NT2/D1 (cell line): ENCODE measurements around the gene HRCT1.

ENCODE experiments used
- SUZ12 ChIP-seq: IDR thresholded peaks from 2 replicates; pipeline ENCODE4 v1.6.1; 2011; ENCODE audit not compliant: insufficient read length, insufficient read depth; ENCODE audit errors: extremely low read depth
- YY1 ChIP-seq: IDR thresholded peaks from 2 replicates; pipeline ENCODE4 v1.6.1; 2011; ENCODE audit not compliant: insufficient read length, insufficient read depth
- ZNF274 ChIP-seq: IDR thresholded peaks from 2 replicates; pipeline ENCODE4 v1.6.1; 2011; ENCODE audit warnings: mild to moderate bottlenecking, low read depth, low read length

GRCh38 chr9:35899021-35899420 is 7.0 kb upstream of the HRCT1 start:
- TF ChIP-seq SUZ12 (no peak), YY1 (no peak), ZNF274 (no peak)
